OCI-LY3 (cell line): ENCODE measurements around the gene KLHL40.
A peak's percentile ranks its signal among the peaks of the same experiment; 100 is the strongest.

Experiments used
- H2AFZ ChIP-seq: fragments of 200-600, 300-600 bp; shearing (Covaris generic); 2 replicates; pipeline ENCODE4 v1.6.0; 2014; ENCODE audit warnings: antibody characterized with exemption, low read depth, low read length
- H3K27ac ChIP-seq: fragments of 200-600, 300-600 bp; sonication (generic); 2 replicates; pipeline ENCODE4 v1.5.1; 2014; ENCODE audit warnings: mild to moderate bottlenecking, low read length, moderate library complexity, mixed read lengths
- H3K27me3 ChIP-seq: fragments of 200-600, 300-600 bp; sonication (generic); 2 replicates; pipeline ENCODE4 v1.6.1; 2014; ENCODE audit warnings: low read depth, low read length, mixed read lengths
- H3K36me3 ChIP-seq: fragments of 200-600, 300-600 bp; sonication (generic); replicated peaks from 2 replicates; pipeline ENCODE3; 2014; ENCODE audit warnings: low read depth, low read length, mixed read lengths
- H3K4me1 ChIP-seq: fragments of 300-600, 200-600 bp; sonication (generic); 2 replicates; pipeline ENCODE4 v1.6.1; 2014; ENCODE audit warnings: low read length, mixed read lengths
- H3K4me2 ChIP-seq: fragments of 200-600, 300-600 bp; sonication (generic); 2 replicates; pipeline ENCODE4 v1.6.1; 2014; ENCODE audit warnings: low read length, mixed read lengths
- H3K4me3 ChIP-seq: fragments of 300-600, 200-600 bp; sonication (generic); 2 replicates; pipeline ENCODE4 v1.5.1; 2014; ENCODE audit warnings: antibody characterized with exemption, mild to moderate bottlenecking, low read length, moderate library complexity
- H3K79me2 ChIP-seq: fragments of 300-600, 200-600 bp; shearing (Covaris generic); 2 replicates; pipeline ENCODE4 v1.6.1; 2014; ENCODE audit warnings: mild to moderate bottlenecking, low read length, mixed read lengths
- H3K9ac ChIP-seq: fragments of 300-600, 200-600 bp; shearing (Covaris generic); 2 replicates; pipeline ENCODE4 v1.6.0; 2014; ENCODE audit warnings: mild to moderate bottlenecking, low read length, moderate library complexity
- H3K9me3 ChIP-seq: fragments of 200-600, 300-600 bp; shearing (Covaris generic); 2 replicates; pipeline ENCODE4 v1.6.1; 2014; ENCODE audit warnings: low read length, mixed read lengths; ENCODE audit not compliant: insufficient read depth
- H4K20me1 ChIP-seq: fragments of 200-600, 300-600 bp; sonication (generic); 2 replicates; pipeline ENCODE4 v1.6.1; 2016; ENCODE audit warnings: low read length, mixed read lengths; ENCODE audit not compliant: insufficient read depth
- CTCF ChIP-seq: fragments of 200-600, 300-600 bp; sonication (generic); IDR thresholded peaks from 2 replicates; pipeline ENCODE4 v1.5.1; 2014; ENCODE audit warnings: antibody characterized with exemption, low read length, low read depth
- EZH2phosphoT487 ChIP-seq: fragments of 200-600 bp; shearing (Covaris generic); IDR thresholded peaks from 2 replicates; pipeline ENCODE4 v1.6.1; 2018; ENCODE audit warnings: antibody characterized with exemption, mixed run types, low read depth

KLHL40 gene

GRCh38 chr3:42658771-42659390 lies 26.5 kb upstream of the KLHL40 start:
- TF ChIP-seq CTCF = no peak
- TF ChIP-seq EZH2phosphoT487 = no peak
- no peaks in the 10 kb centered on the region for H3K79me2 ChIP-seq
- no peak overlapping the region for H3K4me3 ChIP-seq
- no peak overlapping the region for H3K4me2 ChIP-seq
- H3K9ac ChIP-seq = no peak overlapping the region
- H3K36me3 ChIP-seq = no peaks in the 10 kb centered on the region
- peaks cover 8% of the 10 kb centered on the region for H3K4me1 ChIP-seq
- H2AFZ ChIP-seq = no peak overlapping the region
- H3K27ac ChIP-seq = no peak overlapping the region
- no peaks in the 10 kb centered on the region; the same call in 1 of the 2 replicates for H4K20me1 ChIP-seq
- no peaks in the 10 kb centered on the region for H3K9me3 ChIP-seq
- no peaks in the 10 kb centered on the region for H3K27me3 ChIP-seq

- H2AFZ ChIP-seq = no peak overlapping the region
- H3K9ac ChIP-seq = no peak overlapping the region
- H3K4me2 ChIP-seq = no peak overlapping the region
- H3K9me3 ChIP-seq = no peaks in the 10 kb centered on the region
- no peaks in the 10 kb centered on the region; the same call in 1 of the 2 replicates for H4K20me1 ChIP-seq
- no peaks in the 10 kb centered on the region for H3K27me3 ChIP-seq
- TF ChIP-seq CTCF = no peak
- no peak for TF ChIP-seq EZH2phosphoT487
- H3K36me3 ChIP-seq = no peaks in the 10 kb centered on the region
- H3K4me3 ChIP-seq = no peak overlapping the region
- H3K4me1 ChIP-seq = peaks cover 8% of the 10 kb centered on the region
- no peaks in the 10 kb centered on the region for H3K79me2 ChIP-seq
- no peak overlapping the region for H3K27ac ChIP-seq
Observed at GRCh38 chr3:42659451-42660130, 25.7 kb upstream of the KLHL40 start.

GRCh38 chr3:42660131-42660715 lies 25.1 kb upstream of the KLHL40 start:
- no peak overlapping the region for H2AFZ ChIP-seq
- no peak for TF ChIP-seq CTCF
- TF ChIP-seq EZH2phosphoT487 = no peak
- H3K4me2 ChIP-seq = no peak overlapping the region
- H3K9ac ChIP-seq = no peak overlapping the region
- no peaks in the 10 kb centered on the region for H3K79me2 ChIP-seq
- no peaks in the 10 kb centered on the region for H3K27me3 ChIP-seq
- H4K20me1 ChIP-seq = no peaks in the 10 kb centered on the region; the same call in 1 of the 2 replicates
- H3K27ac ChIP-seq = no peak overlapping the region
- peaks cover 5% of the 10 kb centered on the region for H3K4me1 ChIP-seq
- no peaks in the 10 kb centered on the region for H3K36me3 ChIP-seq
- no peak overlapping the region for H3K4me3 ChIP-seq
- no peaks in the 10 kb centered on the region for H3K9me3 ChIP-seq

- no peaks in the 10 kb centered on the region for H3K4me1 ChIP-seq
- TF ChIP-seq EZH2phosphoT487 = no peak
- peak; percentile 45 for TF ChIP-seq CTCF
- H3K27me3 ChIP-seq = no peaks in the 10 kb centered on the region
- H3K79me2 ChIP-seq = no peaks in the 10 kb centered on the region
- no peak overlapping the region for H3K4me3 ChIP-seq
- H3K9ac ChIP-seq = no peak overlapping the region
- H2AFZ ChIP-seq = no peak overlapping the region
- no peaks in the 10 kb centered on the region; the same call in 1 of the 2 replicates for H4K20me1 ChIP-seq
- no peak overlapping the region for H3K4me2 ChIP-seq
- no peaks in the 10 kb centered on the region for H3K9me3 ChIP-seq
- H3K36me3 ChIP-seq = no peaks in the 10 kb centered on the region
- no peak overlapping the region for H3K27ac ChIP-seq
Observed at GRCh38 chr3:42660898-42661297, 24.4 kb upstream of the KLHL40 start.
